Parathyroid adenoma (tissue), 2 donors: Measurements from ENCODE around the gene PNPLA3.

Experiments
- H2AFZ ChIP-seq: fragments of 300-600 bp; sonication (generic); one replicate; pipeline ENCODE4 v1.7.0; 2017; ENCODE audit warnings: antibody characterized with exemption, mild to moderate bottlenecking
- H3K27ac ChIP-seq: fragments of 300-600 bp; sonication (generic); one replicate; pipeline ENCODE4 v1.7.0; 2017
- H3K27me3 ChIP-seq: fragments of 300-600 bp; sonication (generic); one replicate; pipeline ENCODE4 v1.7.0; 2017; ENCODE audit warnings: low read length; ENCODE audit not compliant: control insufficient read depth, insufficient read depth
- H3K36me3 ChIP-seq: fragments of 300-600 bp; sonication (generic); one replicate; pipeline ENCODE4 v1.7.0; 2017; ENCODE audit warnings: low read length; ENCODE audit not compliant: control insufficient read depth, insufficient read depth
- H3K4me1 ChIP-seq: fragments of 300-600 bp; sonication (generic); one replicate; pipeline ENCODE4 v1.7.0; 2017; ENCODE audit warnings: control low read depth
- H3K4me2 ChIP-seq: fragments of 300-600 bp; sonication (generic); one replicate; pipeline ENCODE4 v1.7.0; 2017; ENCODE audit warnings: low read length
- H3K4me3 ChIP-seq: fragments of 300-600 bp; sonication (generic); one replicate; pipeline ENCODE4 v1.7.0; 2017; ENCODE audit warnings: low read depth, low read length
- H3K79me2 ChIP-seq: fragments of 300-600 bp; sonication (generic); one replicate; pipeline ENCODE4 v1.7.0; 2017; ENCODE audit warnings: control low read depth
- H3K9ac ChIP-seq: fragments of 300-600 bp; sonication (generic); one replicate; pipeline ENCODE4 v1.7.0; 2017; ENCODE audit warnings: mild to moderate bottlenecking
- H3K9me3 ChIP-seq: fragments of 300-600 bp; sonication (generic); one replicate; pipeline ENCODE4 v1.7.0; 2017; ENCODE audit warnings: low read length; ENCODE audit not compliant: control insufficient read depth
- CTCF ChIP-seq: fragments of 300-600 bp; sonication (generic); IDR thresholded peaks from one replicate; pipeline ENCODE4 v1.7.0; 2017; ENCODE audit warnings: antibody characterized with exemption, mild to moderate bottlenecking
- donor health status: primary hyperparathyroidism.

The PNPLA3 gene

GRCh38 chr22:43883012-43883661, 40.5 kb upstream of the PNPLA3 start:
- Histone ChIP-seq H3K4me1 (no peaks in the 10 kb centered on the region), H3K9ac (no peak overlapping the region), H3K27ac (no peak overlapping the region), H3K36me3 (no peaks in the 10 kb centered on the region), H3K79me2 (no peaks in the 10 kb centered on the region), H3K4me3 (no peak overlapping the region), H3K27me3 (no peaks in the 10 kb centered on the region), H3K9me3 (no peaks in the 10 kb centered on the region), H3K4me2 (no peak overlapping the region), H2AFZ (no peak overlapping the region)
- TF ChIP-seq CTCF, result peak; percentile 20

- Histone ChIP-seq H3K27ac (no peak overlapping the region), H3K4me1 (no peaks in the 10 kb centered on the region), H3K27me3 (no peaks in the 10 kb centered on the region), H3K79me2 (no peaks in the 10 kb centered on the region), H3K4me2 (no peak overlapping the region), H3K9ac (no peak overlapping the region), H3K36me3 (no peaks in the 10 kb centered on the region), H2AFZ (no peak overlapping the region), H3K9me3 (no peaks in the 10 kb centered on the region), H3K4me3 (no peak overlapping the region)
- no peak for TF ChIP-seq CTCF
Observed at GRCh38 chr22:43883719-43884415, 39.7 kb upstream of the PNPLA3 start.

- no peak overlapping the region for H3K4me2 ChIP-seq
- H2AFZ ChIP-seq, result no peak overlapping the region
- H3K27me3 ChIP-seq, result no peaks in the 10 kb centered on the region
- H3K79me2 ChIP-seq, result no peaks in the 10 kb centered on the region
- no peak overlapping the region for H3K27ac ChIP-seq
- H3K9ac ChIP-seq, result no peak overlapping the region
- peak; percentile 52 for TF ChIP-seq CTCF
- H3K4me3 ChIP-seq, result no peak overlapping the region
- no peaks in the 10 kb centered on the region for H3K9me3 ChIP-seq
- H3K4me1 ChIP-seq, result no peaks in the 10 kb centered on the region
- H3K36me3 ChIP-seq, result no peaks in the 10 kb centered on the region
Observed at GRCh38 chr22:43884600-43885318, 38.8 kb upstream of the PNPLA3 start.

GRCh38 chr22:43885319-43885671, 38.3 kb upstream of the PNPLA3 start:
- no peaks in the 10 kb centered on the region for H3K79me2 ChIP-seq

More at GRCh38 chr22:43885319-43885671, 38.3 kb upstream of the PNPLA3 start:
- Histone ChIP-seq H3K27me3 (no peaks in the 10 kb centered on the region), H3K9me3 (no peaks in the 10 kb centered on the region), H3K27ac (no peak overlapping the region), H3K4me3 (no peak overlapping the region), H2AFZ (no peak overlapping the region), H3K4me1 (no peaks in the 10 kb centered on the region), H3K9ac (no peak overlapping the region), H3K4me2 (no peak overlapping the region), H3K36me3 (no peaks in the 10 kb centered on the region)
- TF ChIP-seq CTCF, result no peak
